GF-D8 (cell line): Measurements from ENCODE around the gene DAPP1.
A peak's percentile ranks its signal among the peaks of the same experiment; 100 is the strongest.
"Not testable (repeated sequence)": the region's sequence is repeated elsewhere in the genome, so short reads cannot be mapped to it uniquely, and the experiment has no call there.

Source experiments
- DNase-seq: peaks from one replicate; lab custom pipeline; 2025; lab: John Stamatoyannopoulos, UW

Gene DAPP1, protein sequence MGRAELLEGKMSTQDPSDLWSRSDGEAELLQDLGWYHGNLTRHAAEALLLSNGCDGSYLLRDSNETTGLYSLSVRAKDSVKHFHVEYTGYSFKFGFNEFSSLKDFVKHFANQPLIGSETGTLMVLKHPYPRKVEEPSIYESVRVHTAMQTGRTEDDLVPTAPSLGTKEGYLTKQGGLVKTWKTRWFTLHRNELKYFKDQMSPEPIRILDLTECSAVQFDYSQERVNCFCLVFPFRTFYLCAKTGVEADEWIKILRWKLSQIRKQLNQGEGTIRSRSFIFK

DNA sequence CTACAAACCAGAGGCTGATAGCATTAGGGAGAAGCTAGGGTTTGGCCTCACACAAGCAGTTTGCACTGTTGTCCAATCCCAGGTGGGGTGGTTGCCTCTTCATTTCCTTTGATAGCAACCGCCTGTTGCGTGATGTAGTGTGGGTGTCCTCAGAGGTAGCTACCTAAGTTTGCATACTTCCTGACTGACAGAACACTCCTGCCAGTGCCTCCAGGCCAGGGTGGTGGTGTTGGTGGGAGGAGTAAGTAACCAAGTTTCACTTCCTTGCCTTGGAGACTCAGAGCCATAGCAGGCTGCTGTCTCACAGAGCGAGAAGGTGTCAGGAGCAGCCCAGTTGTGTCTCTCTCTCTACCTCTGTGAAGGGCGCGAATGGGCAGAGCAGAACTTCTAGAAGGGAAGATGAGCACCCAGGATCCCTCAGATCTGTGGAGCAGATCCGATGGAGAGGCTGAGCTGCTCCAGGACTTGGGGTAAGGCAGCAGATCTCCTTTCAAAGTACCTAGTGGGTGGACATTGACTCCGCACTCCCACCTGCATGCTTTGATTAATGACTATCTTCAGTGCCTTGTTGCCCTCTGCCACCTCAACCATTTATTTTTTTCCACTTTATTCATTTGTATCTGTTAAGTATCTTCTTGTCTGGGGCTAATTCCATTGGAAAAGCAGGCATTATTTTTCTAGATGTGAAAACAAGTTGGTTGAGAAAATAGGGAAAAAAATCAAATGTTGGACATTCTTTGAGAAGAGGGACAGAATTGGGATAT, at the start of gene DAPP1:
TSS of gene DAPP1 (plus strand) at position 283 of the 764 bp plus-strand sequence. CDS start at position 370, 87 bp downstream.
- peak; percentile 57 for DNase-seq

DNA sequence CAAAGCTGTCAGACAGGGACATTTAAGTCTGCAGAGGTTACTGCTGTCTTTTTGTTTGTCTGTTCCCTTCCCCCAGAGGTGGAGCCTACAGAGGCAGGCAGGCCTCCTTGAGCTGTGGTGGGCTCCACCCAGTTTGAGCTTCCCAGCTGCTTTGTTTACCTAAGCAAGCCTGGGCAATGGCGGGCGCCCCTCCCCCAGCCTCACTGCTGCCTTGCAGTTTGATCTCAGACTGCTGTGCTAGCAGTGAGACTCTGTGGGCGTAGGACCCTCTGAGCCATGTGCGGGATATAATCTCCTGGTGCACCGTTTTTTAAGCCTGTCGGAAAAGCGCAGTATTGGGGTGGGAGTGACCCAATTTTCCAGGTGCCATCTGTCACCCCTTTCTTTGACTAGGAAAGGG, 45.8 kb upstream of the DAPP1 start:
- not testable (repeated sequence) for DNase-seq

DNA sequence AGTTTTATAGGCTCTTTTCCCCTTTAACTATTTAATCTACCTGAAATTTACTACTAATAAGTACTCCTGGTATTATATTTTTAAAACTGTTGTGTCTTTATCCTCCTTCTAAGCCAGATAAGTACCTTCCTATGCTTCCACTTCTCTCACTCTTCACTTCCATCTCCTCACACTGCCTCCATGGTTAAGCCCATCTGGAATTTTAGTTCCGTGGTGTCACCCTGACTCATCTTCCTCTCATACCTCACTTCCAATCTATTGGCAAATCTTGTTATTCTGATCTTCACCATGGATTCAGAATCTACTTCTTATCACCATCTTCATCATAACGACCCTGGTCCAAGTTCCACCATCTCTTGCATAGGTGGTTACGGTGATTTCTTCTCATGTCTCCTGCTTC, 32.7 kb upstream of the DAPP1 start:
- DNase-seq: no peak

DNA sequence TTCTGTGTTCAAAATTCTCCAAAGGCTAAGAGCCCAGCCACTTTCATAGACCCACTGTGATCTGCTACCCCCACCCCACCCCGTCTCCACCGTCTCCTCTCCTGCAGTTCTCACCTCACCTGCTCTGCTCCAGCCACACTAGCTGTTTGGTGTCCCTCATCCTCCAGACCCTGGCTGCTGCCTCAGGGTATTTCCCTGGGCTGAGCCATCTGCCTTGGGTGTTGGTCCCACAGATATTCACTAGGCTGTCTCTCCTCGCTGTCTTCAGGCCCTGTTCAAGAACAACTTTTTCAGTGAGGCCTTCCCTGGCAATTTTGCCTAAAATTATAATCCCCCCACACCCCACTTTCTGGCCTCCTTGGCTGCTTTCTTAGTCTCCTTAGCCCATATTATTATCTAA, 31.8 kb upstream of the DAPP1 start:
- no peak for DNase-seq

DNA sequence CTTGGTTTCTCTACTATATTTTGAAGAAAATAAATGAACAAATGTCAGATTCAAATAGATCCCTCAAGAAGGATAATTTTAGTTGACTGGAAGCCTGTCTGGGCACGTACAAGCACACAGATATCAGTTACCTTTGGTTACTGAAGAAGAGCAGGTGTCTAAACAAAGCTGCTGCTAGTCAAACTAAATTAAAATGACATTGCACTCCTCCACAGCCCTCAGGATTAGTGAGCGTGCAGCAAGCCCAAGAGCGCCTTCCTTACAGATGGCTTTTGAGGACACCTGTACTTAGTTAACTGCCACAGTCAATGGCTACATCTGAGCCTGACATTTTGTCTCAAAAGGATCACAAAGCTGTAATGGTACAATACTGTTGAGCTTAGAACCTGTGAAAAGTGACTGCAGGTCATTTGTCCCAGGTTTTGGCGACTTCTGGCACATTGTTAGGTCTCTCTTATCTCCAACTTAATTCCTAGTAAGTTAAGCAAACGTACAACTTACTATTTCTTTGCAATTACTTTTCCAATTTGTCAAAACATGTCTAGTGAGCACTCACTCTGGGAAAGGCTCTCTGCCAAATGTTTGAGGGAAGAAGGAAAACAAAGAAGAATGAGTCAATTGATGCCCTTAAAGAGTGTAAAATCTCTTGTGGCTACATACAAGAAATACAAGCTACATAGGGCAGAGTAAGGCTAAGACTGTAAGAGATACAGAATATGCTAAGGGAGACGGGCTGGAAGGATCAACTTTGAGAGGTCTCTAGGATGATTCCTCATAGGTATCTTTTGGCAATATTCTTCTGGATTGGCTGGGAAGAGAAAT, 25.6 kb upstream of the DAPP1 start:
- DNase-seq: no peak

DNA sequence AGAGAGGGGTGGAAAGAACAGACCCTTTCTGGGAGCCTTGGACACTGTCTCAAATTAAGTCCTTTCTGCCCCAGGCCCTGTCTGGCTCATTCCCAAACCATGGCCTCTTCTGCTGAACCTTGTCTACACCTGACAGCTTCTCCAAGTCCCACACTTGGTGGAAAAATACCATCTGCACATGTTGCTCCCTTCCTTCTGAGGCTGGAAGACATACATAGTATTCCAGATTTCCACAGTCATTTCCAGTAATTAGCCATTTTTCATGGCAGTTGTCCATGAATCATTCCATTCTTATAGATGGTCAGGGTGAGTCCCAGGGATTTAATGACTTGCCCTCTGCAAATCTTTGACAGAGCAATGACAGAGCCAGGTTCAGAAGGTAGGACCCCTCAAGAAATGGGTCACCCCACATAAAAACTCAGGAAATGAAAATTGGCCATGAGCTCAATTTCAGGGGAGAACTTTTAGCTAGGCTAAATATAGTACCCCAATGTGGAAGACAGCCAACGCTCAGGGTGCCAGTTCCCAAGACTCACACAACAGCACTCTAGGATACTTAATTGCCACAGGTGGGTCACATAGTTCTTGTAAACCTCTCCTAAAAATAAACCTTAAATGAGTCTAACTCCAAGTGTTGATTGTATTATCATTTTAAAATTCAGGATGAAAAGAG, 16.2 kb upstream of the DAPP1 start:
- no peak for DNase-seq

DNA sequence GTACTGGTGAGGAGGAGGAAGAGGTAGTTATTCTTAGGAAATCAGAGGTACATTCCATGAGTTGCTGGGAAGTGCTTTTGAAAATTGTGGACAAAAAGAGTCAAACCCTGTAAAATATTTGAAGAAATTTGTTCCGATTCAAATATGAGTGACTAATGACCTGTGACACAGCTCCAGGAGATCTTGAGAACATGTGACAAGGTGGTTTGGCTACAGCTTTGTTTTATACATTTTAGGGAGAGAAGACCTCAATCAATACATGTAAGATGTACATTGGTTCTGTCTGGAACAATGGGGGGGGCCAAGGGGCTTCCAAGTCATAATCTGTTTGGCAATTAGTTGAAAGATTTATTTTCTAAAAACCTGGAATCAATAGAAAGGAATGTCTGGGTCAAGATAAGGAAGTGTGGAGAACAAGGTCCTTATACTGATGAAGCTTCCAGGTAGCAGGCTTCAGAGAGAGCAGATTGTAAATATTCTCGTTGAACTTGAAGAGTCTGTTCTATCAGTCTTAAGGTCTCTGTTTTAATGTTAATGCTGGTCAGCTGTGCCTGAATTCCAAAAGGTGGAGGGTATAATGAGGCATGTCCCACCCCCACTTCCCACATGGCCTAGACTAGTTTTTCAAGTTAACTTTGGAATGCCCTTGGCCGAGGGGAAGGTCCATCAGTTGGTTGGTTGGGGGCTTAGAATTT, 15.5 kb upstream of the DAPP1 start:
- DNase-seq: no peak

DNA sequence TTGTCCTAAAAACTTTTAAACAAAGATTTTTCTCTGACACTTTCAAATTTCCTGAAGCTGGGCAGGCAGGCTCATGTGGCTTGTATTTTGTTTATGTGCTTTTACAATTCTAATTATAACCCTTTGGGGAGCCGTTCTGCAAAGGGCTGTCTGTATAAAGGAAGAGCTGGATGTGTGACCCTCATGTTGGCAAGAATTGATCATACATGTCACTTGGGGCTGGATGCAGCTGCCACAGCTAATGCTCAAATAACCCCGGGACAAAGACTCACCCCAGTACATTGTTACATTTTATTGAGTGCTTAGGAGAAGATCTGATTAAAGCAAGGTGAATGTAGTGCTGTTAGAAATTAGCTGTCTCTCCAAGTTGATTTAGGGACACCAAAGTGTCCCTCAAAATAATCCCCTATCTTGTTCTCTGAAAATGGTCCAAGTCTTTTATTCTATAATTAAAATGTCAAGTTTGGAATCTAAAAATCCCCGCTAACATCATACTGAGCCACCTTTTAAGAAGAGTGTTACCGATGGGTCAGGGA, 13.0 kb upstream of the DAPP1 start:
- DNase-seq: no peak

DNA sequence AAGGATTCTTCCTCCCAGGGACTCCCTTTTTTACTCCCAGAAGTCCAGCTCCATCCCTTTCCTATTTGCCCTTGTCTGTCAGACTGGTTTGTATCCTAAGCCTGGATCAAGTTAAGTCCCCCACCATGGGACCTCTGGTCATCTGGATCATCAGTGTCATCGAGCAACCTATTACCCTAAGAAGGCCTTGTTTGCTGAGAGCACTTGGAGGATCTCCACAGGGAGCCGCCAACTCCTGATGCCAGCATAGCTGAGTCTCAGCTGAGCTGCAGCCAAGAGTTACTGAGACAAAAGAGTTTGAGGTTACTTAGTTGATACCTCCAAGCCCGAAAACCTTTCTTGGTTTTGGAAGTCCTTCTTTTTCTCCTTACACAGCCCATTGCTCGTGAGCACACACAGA, 10.1 kb upstream of the DAPP1 start:
- no peak for DNase-seq

DNA sequence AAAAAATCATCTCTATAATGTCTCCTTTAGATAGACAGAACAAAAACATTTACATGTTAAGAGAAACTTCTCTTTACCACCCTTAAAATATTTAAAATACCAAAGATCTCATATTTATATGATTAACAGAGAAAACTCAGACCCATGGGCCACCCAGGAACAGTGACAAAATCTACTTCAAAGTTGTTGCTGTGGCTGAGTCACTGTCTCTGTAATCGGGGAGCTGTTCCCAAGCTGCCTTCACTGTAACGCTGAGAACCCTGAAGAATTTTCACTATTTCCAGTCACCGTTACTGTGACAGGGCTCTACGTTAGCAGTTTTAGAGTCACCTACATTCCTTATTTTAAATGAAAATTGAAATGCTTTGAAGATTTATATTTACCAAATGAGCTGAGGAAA, 9.0 kb upstream of the DAPP1 start:
- no peak for DNase-seq

DNA sequence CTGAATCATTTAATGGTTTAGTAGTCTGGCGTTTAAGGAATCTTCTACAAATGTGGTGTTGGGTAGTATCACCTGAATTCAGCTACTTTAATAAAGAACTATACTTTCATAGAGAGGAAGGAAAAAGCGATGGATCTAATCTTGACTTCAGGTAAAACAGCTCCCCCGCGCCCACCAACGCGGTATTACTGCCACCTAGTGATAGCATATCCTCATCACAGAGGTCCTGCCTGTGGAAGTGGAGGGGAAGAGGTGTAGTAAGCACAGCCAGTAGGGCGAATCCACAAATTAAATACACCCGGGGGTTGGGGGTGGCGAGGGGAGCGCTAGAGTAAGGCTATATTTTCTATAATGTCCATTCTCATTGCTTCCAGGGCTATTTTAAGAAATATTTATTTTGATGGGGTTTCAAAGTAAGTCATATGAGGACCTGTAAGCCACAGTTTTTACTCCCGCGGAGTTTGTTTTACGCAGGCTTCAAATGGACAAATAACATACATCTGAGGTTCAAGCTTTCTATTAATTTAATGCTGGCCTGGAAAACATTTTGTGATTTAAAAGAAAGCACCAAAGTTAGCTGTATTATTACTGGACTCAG, 8.3 kb upstream of the DAPP1 start:
- peak; percentile 8 for DNase-seq

DNA sequence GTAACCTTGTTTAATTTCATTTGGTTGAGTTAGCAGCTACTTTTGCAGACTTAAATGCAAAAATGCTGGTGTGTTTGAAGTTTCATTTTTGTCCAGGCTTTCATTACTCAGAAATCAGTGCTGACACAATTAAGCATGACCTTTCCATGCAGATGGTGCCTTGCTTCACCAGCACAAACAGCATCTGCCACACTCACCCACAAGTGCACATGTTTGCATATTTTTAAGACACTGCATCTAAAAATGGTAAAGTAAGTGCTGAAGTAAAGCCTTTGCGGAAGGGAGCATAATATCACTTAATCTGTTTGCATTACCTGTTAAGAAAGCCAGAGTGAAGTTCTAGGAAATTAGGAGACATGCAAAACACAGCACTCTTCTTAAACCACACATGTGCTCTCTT, 7.3 kb upstream of the DAPP1 start:
- no peak for DNase-seq

DNA sequence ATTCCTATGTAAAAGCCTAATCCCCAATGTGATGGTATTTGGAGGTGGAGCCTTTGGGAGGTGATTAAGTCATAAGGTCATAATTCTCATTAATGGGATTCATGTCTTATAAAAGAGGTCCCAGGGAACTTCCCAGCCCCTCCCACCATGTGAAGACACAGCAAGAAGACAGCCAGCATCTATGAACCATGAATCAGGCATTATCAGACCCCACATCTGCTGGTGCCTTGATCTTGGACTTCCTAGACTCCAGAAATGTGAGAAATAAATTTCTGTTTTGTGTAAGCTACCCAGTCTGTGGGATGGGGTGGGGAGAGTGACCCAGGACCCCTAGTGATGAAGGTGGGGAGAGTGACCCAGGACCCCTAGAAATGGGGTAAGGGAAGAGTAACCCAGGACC, 6.1 kb upstream of the DAPP1 start:
- no peak for DNase-seq

DNA sequence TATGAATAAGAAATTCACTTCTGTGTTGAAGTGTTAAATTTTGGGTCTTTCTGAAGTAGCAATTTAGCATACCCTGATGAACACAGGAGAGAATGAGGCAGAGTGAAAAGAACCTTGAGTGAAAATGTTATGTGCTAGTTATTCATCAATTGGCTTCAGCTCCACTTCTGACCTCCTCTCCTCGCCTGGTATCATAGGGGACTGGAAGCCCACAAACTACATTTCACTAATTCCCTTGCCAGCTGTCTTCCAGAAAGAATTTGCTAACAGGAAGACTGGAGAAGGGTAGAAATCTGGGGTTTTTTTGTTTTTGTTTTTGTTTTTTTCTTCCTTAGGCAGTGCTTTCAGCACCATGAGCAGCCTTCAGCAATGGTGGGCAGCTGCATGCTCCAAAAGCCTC, 5.5 kb upstream of the DAPP1 start:
- DNase-seq: no peak

DNA sequence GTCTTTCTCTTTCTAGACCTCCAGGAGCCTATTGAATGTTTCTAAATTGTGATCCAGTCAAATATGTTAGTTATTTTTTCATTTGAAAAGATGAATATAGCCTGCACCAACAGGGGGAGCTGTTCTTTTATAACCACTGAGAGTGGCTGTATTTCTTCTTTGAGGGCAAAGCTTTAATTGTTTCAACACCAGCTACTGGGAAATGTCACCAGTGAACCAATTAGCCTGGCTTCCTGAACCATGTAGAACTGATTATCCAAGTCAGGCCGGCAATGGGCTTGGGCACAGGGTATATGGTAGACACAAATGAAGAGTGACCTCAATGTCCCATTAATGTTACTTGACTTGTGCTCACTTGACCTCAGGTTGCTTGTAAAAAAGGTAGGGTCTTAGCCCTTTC, 4.8 kb upstream of the DAPP1 start:
- peak; percentile 62 for DNase-seq

DNA sequence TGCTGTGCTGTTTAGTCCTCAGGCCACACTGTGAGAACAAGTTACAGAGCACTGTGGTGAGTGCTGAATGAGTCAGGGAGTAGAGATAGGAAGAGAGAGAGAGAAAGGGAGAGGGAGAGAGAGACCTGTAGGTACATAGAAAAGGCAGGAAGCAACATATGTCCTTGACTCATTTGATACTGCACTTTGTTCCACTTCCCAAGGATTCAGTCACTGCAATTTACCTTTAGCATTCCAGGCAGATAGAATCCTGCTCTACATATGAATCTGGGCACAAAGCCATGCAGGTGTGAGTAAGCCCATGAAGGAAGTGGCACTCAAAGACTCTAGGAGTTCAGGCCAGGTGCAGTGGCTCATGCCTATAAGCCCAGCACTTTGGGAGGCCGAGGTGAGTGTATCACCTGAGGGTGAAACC, 1.0 kb upstream of the DAPP1 start:
- DNase-seq: no peak

DNA sequence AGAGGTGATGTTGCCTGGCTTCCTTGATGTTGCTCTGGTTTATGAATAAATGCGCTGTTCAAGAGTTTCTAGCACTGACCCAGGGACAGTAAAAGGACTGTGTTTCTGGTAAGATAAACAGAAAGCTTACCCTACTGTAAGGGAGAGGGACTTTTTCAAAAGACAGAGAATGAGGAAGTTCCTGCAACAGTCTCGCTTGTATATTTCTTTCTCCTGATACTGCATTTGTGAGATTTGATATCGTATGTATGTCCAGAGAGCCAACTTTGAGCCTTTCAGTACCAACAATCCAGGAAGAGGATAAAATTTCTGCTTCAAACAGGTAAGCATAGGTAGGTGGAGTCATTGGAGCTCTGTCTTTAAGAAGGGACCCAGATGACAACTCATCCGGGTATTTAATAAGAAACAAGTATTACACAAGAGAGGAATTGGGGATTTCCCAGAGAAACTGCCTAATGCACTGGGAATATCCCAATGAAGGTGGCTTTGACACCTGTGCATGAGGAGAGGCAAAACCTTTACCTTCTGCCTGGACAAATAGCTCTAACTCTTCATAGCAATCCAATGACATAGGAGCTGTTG, 773 bp downstream of the DAPP1 start:
- peak; percentile 52 for DNase-seq

DNA sequence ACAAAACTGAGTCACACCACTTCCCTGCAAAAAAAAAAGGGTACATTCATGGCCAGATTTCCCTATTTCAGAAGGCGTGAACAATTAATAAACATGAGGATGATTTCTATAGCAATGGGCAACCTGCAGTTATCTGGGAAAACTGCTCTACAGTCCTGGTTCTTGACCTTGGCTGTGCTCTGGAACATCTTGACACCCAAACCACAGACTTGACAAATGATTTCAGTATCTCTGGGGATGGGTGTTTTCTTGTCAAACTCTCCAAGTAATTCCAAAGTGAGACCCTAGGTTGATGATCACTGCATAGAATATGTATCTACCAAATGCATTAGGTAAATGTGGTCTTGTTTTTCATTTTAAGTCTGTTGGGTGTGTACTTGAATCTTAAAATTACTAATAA, 2.0 kb downstream of the DAPP1 start:
- DNase-seq: no peak

DNA sequence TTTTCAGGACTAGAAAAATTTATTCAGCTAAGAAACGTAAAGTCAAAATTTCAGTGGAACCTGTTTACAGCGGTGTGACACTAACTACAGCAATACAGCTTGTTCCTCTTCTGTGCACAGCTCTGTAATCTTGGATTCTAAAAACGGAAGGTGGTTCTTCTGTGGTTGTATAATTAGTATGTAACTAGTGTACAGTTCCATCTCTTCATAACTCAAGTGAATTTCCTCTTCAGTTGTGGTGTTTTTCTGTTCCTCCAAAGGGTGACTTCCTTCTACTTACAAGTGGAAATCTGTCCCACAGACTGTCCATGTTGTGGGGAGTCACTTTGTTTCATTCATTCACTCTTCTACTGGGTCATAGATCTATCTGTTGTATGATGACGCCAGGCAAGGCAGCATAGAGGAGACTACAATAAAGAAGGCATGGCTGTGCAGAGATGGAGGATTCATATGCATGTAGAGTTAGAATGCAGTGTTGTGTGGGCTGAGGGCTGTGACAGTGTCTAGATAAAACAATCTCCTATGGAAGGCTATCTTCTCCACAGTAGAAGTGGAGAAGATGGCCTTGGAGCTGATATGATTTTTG, 5.4 kb downstream of the DAPP1 start:
- peak; percentile 61 for DNase-seq

DNA sequence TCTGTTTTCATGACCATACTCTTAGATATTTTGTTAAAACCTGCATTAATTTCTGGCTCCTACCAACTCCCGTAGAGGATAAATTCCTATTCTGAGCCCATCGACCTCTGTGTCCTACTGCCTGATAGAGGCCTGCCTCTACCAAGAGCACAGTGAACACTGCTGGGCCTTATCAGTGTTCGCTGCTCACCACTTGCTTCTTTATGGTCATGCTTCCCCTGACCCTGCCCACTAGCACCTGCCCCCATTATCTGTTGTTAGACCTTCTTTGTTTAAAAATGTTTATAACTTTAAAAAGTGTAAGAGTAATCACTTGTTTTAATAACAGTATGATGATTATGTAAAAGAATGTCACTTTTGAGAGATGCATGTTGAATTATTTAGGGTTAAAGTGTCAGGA, 6.1 kb downstream of the DAPP1 start:
- DNase-seq: no peak
